NOMO-1 (cell line): Measurements from ENCODE around the gene CHAF1B.

Experiments
- DNase-seq, 2 experiments: peaks; one replicate each; lab custom pipeline; 2025; ENCODE audit not compliant: unreplicated experiment in 2 of 2; lab: John Stamatoyannopoulos, UW

Gene CHAF1B

DNA sequence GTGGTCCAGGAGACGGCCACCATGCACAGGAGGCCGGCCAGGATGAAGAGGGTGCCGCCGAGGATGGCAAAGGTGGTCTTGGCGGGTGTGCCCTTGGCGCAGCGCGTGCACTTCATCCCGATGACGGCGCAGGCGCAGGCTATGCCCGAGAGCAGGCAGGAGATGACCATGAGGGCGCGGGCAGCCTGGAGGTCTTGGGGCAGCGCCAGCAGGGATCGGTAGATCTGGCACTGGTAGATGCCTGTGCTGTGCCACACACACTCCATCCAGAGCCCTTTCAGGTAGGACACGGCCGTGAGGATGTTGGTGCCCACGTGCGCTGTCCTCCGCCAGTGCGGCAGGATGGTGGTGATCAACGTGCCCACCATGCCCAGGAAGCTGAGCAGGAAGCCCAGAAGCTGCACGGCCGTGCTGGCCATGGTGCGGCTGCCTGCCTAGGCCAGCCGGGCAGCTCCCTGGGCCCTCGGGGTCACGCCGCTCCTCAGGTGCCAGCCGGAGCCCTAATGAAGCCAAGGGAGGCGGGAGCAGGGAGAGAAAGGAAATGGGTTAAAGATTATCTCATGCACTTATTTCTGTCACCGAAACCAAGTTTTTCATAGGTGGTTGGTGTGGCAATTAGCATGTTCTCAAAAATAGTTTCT lies 76.2 kb downstream of the CHAF1B start:
- no peak for DNase-seq

DNA sequence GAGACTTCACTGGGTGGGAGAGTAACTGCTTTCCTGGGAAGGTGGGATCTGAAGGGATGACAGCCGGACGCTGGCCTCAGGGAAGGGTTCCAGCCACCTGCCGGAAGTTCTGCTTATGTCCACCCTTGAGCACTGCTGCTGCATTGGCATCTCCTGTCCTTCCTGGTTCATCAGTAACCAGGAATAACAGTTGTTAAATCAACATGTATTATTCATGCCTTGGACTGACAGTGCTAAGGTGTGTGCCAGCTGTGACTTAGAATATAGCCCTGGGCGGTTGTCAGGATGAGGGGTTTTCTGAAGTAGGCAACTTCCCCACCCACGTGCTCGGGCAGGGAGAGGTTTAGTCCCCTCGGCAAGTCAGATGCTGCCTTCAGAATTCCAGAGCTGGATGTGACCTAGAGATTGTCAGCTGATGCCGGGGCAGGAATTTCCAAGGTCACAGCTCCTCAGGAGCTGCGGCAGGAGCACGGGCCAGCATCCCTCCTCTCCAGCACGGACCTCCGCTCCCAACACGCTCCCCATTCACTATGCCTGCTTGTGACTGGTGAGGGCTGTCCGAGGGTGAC lies 76.8 kb downstream of the CHAF1B start:
- no peak for DNase-seq

- DNase-seq: no peak
These were observed 78.0 kb downstream of the CHAF1B start for GRCh38 chr21:36463204-36463603.

GRCh38 chr21:36463991-36464390 lies 78.8 kb downstream of the CHAF1B start:
- no peak for DNase-seq

DNA sequence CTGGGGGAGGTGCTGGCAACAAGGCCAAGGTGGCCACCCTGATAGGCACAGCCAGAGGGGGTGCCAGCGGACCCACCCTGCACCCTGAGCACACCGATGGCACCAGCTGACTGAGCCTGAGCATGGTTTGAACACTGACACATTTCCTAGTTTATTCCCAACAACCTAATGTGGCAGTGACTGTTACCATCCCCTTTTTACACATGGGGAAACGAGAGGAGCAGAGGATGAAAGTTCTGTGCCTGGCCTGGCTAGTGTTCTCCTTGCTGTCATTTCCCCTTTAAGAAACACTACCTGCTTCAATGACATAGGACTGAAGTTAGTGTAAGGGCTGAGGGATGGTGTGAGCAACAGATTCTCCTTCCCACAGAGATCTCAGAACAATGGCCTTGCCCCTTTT lies 79.4 kb downstream of the CHAF1B start:
- no peak for DNase-seq

DNA sequence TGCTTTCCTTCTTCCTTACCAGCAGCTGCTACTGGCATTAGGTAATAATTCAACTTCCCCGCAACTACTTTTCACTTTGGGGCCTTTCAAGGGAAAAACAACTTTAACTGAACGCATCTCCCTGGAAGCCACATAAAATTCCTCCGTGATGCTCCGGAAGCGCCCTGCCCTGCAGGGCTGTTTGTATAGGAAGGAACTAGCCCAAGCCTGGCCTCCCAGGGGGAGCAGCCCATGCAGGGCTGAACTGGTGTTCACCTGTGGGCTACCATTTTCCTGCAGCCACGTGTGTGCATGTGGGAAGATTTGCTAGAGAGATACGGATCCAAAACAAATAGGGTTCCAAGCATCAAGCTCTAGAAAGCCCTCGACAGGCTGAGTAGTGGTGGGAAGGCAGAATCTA lies 80.3 kb downstream of the CHAF1B start:
- no peak for DNase-seq

DNA sequence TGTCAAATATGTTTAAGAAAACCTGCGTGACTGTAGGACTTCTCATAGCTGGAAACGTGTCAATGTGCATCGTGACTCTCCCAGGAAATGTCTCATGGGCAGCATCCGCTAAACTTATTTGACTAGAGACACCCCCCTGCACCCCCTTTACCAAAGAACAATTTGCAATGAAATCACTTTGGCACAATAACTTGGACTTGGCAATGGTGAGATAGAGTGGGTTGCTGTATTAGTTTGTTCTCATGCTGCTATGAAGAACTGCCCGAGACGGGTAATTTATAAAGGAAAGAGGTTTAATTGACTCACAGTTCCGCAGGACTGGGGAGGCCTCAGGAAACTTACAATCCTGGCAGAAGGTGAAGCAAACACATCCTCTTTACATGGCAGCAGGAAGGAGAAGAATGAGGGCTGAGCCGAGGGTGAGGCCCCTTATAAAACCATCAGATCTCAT lies 80.9 kb downstream of the CHAF1B start:
- no peak for DNase-seq
